ENCODE data around the gene EFHC1. TPM values are rescaled to one million over a fixed set of nuclear protein-coding genes. Genes with fewer than 3 reads are reported as not detected.

The EFHC1 gene
- total RNA-seq, 1 donor from 2014 or later = 29.0 TPM

- peaks cover 14% of the 10 kb centered on the region for H3K36me3 Mint-ChIP-seq (ENCODE audit: low read depth, unreplicated experiment)
- DNase-seq (ENCODE audit: low spot score) = no peak
- peak overlapping the region; percentile 68 for H3K27ac Mint-ChIP-seq (ENCODE audit: unreplicated experiment)
- H3K27me3 Mint-ChIP-seq (ENCODE audit: unreplicated experiment) = peaks cover 13% of the 10 kb centered on the region
- no peaks in the 10 kb centered on the region for H3K9me3 Mint-ChIP-seq (ENCODE audit: unreplicated experiment)
- no peak for TF ChIP-seq CTCF (IDR thresholded peaks at IDR 0.05; ENCODE audit: unreplicated experiment)
- peaks cover 65% of the 10 kb centered on the region for H3K4me1 Mint-ChIP-seq (ENCODE audit: unreplicated experiment)
- H3K4me3 Mint-ChIP-seq (ENCODE audit: unreplicated experiment) = peak overlapping the region; percentile 34
Observed at GRCh38 chr6:52546192-52546591, 126.0 kb downstream of the EFHC1 start.

- no peak for TF ChIP-seq CTCF (IDR thresholded peaks at IDR 0.05; ENCODE audit: unreplicated experiment)
- H3K27me3 Mint-ChIP-seq (ENCODE audit: unreplicated experiment) = peaks cover 13% of the 10 kb centered on the region
- peak overlapping the region; percentile 34 for H3K4me3 Mint-ChIP-seq (ENCODE audit: unreplicated experiment)
- H3K27ac Mint-ChIP-seq (ENCODE audit: unreplicated experiment) = no peak overlapping the region
- DNase-seq (ENCODE audit: low spot score) = no peak
- H3K9me3 Mint-ChIP-seq (ENCODE audit: unreplicated experiment) = no peaks in the 10 kb centered on the region
- peaks cover 16% of the 10 kb centered on the region for H3K36me3 Mint-ChIP-seq (ENCODE audit: low read depth, unreplicated experiment)
- H3K4me1 Mint-ChIP-seq (ENCODE audit: unreplicated experiment) = peaks cover 70% of the 10 kb centered on the region
Observed at GRCh38 chr6:52546678-52547077, 126.5 kb downstream of the EFHC1 start.

- H3K4me3 Mint-ChIP-seq (ENCODE audit: unreplicated experiment) = no peak overlapping the region
- peaks cover 20% of the 10 kb centered on the region for H3K36me3 Mint-ChIP-seq (ENCODE audit: low read depth, unreplicated experiment)
- no peak for TF ChIP-seq CTCF (IDR thresholded peaks at IDR 0.05; ENCODE audit: unreplicated experiment)
- H3K9me3 Mint-ChIP-seq (ENCODE audit: unreplicated experiment) = no peaks in the 10 kb centered on the region
- peaks cover 81% of the 10 kb centered on the region for H3K4me1 Mint-ChIP-seq (ENCODE audit: unreplicated experiment)
- H3K27me3 Mint-ChIP-seq (ENCODE audit: unreplicated experiment) = peaks cover 13% of the 10 kb centered on the region
- peak overlapping the region; percentile 32 for H3K27ac Mint-ChIP-seq (ENCODE audit: unreplicated experiment)
- DNase-seq (ENCODE audit: low spot score) = no peak
Observed at GRCh38 chr6:52547647-52548352, 127.7 kb downstream of the EFHC1 start.

- Mint-ChIP-seq H3K4me3 (ENCODE audit: unreplicated experiment) (no peak overlapping the region), H3K36me3 (ENCODE audit: low read depth, unreplicated experiment) (peaks cover 20% of the 10 kb centered on the region), H3K9me3 (ENCODE audit: unreplicated experiment) (no peaks in the 10 kb centered on the region), H3K4me1 (ENCODE audit: unreplicated experiment) (peaks cover 83% of the 10 kb centered on the region), H3K27me3 (ENCODE audit: unreplicated experiment) (peaks cover 13% of the 10 kb centered on the region), H3K27ac (ENCODE audit: unreplicated experiment) (peak overlapping the region; percentile 32)
- no peak for DNase-seq (ENCODE audit: low spot score)
- no peak for TF ChIP-seq CTCF (IDR thresholded peaks at IDR 0.05; ENCODE audit: unreplicated experiment)
Observed at GRCh38 chr6:52548353-52548713, 128.2 kb downstream of the EFHC1 start.

- Mint-ChIP-seq H3K9me3 (ENCODE audit: unreplicated experiment) (no peaks in the 10 kb centered on the region), H3K4me1 (ENCODE audit: unreplicated experiment) (peaks cover 83% of the 10 kb centered on the region), H3K4me3 (ENCODE audit: unreplicated experiment) (no peak overlapping the region), H3K27me3 (ENCODE audit: unreplicated experiment) (peaks cover 13% of the 10 kb centered on the region), H3K36me3 (ENCODE audit: low read depth, unreplicated experiment) (peaks cover 20% of the 10 kb centered on the region), H3K27ac (ENCODE audit: unreplicated experiment) (peak overlapping the region; percentile 52)
- TF ChIP-seq CTCF (IDR thresholded peaks at IDR 0.05; ENCODE audit: unreplicated experiment) = no peak
- DNase-seq (ENCODE audit: low spot score) = no peak
Observed at GRCh38 chr6:52548999-52549398, 128.9 kb downstream of the EFHC1 start.
